ENCODE measurements around the gene KCNA1.

KCNA1 gene

GRCh38 chr12:4881266-4882064 lies 28.2 kb upstream of the KCNA1 start:
- ChIA-PET CTCF (interaction anchor here (1.8 kb wide), 1 partner anchor 26 kb away, joined by 3 read pairs; no protein-coding TSS in a partner anchor), POLR2A (no interaction called here)
- DNase-seq (ENCODE audit: low read depth, low spot score): no peak
- no peak for TF ChIP-seq CTCF (IDR thresholded peaks at IDR 0.05; ENCODE audit: insufficient read depth, low read length, missing control alignments)
- H3K4me3 ChIP-seq (ENCODE audit: low read depth, low read length): no peak overlapping the region

GRCh38 chr12:4891866-4892265 lies 17.8 kb upstream of the KCNA1 start:
- no peak for TF ChIP-seq CTCF (IDR thresholded peaks at IDR 0.05; ENCODE audit: insufficient read depth, low read length, missing control alignments)
- POLR2A ChIA-PET: no interaction called here
- CTCF ChIA-PET: interaction anchor here (1.4 kb wide), 2 partner anchors 12 to 36 kb away, joined by 3 to 5 read pairs; no protein-coding TSS in a partner anchor
- no peak overlapping the region for H3K4me3 ChIP-seq (ENCODE audit: low read depth, low read length)
- DNase-seq (ENCODE audit: low read depth, low spot score): no peak

- CTCF ChIA-PET: interaction anchor here (1.0 kb wide), 1 partner anchor 35 kb away, joined by 3 read pairs; no protein-coding TSS in a partner anchor
These were observed 17.3 kb upstream of the KCNA1 start for GRCh38 chr12:4892418-4892817.

DNA sequence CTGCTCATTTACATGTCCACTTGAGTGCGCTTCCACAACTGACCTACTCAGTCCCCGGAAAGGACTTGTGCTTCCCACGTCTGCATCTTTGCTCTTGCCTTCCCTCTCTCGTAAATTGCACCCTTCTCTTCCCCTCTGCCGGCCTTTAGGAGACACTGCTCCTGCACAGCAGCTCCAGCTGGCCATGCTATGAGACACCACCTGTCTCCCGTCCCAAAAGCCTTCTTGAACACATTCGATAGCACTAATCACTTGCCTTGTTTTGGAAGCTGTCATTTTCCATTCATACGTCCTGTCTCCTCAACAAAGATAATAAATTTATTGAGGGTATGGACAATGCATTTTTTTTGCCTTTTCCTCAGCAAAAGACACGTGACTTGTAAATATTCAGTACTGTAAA lies 15.7 kb upstream of the KCNA1 start:
- CTCF ChIA-PET: no interaction called here
- H3K4me3 ChIP-seq (ENCODE audit: low read depth, low read length): no peak overlapping the region
- TF ChIP-seq CTCF (IDR thresholded peaks at IDR 0.05; ENCODE audit: insufficient read depth, low read length, missing control alignments): no peak
- DNase-seq (ENCODE audit: low read depth, low spot score): no peak
- POLR2A ChIA-PET: no interaction called here

More at GRCh38 chr12:4892418-4892817, 17.3 kb upstream of the KCNA1 start:
- H3K4me3 ChIP-seq (ENCODE audit: low read depth, low read length): no peak overlapping the region
- POLR2A ChIA-PET: no interaction called here
- TF ChIP-seq CTCF (IDR thresholded peaks at IDR 0.05; ENCODE audit: insufficient read depth, low read length, missing control alignments): no peak
- no peak for DNase-seq (ENCODE audit: low read depth, low spot score)

DNA sequence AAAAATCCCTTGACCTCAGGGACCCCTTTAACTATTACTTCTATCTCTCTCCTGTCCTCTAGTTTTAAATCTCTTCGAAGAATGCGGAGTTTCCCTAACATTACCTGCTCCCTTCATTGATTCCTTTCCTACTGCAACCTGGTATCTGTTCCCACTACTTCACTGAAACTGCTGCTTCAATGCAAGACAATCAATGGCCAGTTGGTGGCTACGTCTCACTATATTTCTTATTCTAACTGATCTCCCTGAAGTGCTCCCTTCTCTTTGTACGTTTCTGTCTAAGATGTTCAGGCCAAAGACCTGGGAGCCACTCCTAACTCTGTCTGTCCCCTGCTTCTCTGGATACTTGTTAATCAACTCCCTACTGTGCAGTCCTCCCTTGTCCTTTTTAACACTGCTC lies 10.3 kb upstream of the KCNA1 start:
- ChIA-PET POLR2A (no interaction called here), CTCF (no interaction called here)
- no peak for DNase-seq (ENCODE audit: low read depth, low spot score)
- no peak overlapping the region for H3K4me3 ChIP-seq (ENCODE audit: low read depth, low read length)
- TF ChIP-seq CTCF (IDR thresholded peaks at IDR 0.05; ENCODE audit: insufficient read depth, low read length, missing control alignments): peak; percentile 6

DNA sequence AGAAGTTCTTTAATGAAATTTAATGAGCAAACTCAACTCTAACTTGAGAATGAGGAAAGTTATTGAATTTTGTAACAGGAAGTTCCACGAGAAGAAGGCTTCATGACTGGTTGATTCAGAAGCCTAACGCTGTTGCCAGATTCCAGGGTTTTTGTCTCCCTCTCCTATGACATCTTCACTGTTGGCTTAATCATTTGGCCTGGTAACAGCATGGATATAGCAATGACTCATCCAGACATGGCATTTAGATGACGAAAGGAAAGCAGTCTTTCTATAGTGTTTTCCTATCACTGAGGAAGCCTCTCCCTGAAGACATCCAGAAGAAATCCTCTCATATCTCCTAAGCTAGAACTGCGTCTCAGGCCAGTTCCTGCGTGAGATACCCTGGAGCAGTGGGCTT lies 9.4 kb upstream of the KCNA1 start:
- CTCF ChIA-PET: interaction anchor here (1.0 kb wide), 1 partner anchor 47 kb away, joined by 3 read pairs; no protein-coding TSS in a partner anchor
- peak; percentile 38 for DNase-seq (ENCODE audit: low read depth, low spot score)
- POLR2A ChIA-PET: no interaction called here

More for the DNA sequence above, 9.4 kb upstream of the KCNA1 start:
- TF ChIP-seq CTCF (IDR thresholded peaks at IDR 0.05; ENCODE audit: insufficient read depth, low read length, missing control alignments): no peak
- no peak overlapping the region for H3K4me3 ChIP-seq (ENCODE audit: low read depth, low read length)

Data from AG04449 (cell line).